ENCODE results near the gene MACROD1.

DNA sequence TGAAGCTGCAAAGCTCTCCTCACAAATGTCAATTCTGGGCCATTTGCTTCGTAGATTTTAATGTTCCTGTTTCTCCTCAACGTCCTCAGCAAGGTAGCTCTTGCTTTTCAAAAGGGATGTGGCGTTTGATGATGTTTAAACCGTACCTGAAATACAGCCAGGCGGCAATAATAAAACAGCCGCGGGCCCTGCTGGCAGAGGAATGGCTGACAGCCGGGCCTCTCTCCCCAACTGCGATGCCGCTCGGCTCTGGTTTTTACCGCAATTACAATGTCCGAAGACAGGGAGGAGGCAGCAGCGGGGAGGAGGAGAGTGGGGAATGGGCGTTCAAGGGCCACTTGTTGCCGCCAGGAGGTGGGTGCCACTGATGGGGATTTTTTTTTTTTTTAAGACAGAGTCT lies 27.5 kb downstream of the MACROD1 start:
- TF ChIP-seq TEAD4 (IDR thresholded peaks at IDR 0.05; ENCODE audit: low read length): no peak
- no peak for TF ChIP-seq TEAD4 (CRISPR knock-in tag; IDR thresholded peaks at IDR 0.05; ENCODE audit: borderline replicate concordance)
- TF ChIP-seq, protein P1, sequence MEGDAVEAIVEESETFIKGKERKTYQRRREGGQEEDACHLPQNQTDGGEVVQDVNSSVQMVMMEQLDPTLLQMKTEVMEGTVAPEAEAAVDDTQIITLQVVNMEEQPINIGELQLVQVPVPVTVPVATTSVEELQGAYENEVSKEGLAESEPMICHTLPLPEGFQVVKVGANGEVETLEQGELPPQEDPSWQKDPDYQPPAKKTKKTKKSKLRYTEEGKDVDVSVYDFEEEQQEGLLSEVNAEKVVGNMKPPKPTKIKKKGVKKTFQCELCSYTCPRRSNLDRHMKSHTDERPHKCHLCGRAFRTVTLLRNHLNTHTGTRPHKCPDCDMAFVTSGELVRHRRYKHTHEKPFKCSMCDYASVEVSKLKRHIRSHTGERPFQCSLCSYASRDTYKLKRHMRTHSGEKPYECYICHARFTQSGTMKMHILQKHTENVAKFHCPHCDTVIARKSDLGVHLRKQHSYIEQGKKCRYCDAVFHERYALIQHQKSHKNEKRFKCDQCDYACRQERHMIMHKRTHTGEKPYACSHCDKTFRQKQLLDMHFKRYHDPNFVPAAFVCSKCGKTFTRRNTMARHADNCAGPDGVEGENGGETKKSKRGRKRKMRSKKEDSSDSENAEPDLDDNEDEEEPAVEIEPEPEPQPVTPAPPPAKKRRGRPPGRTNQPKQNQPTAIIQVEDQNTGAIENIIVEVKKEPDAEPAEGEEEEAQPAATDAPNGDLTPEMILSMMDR (IDR thresholded peaks at IDR 0.05 in 2 of 3, conservative IDR thresholded peaks at IDR 0.05 in 1 of 3; ENCODE audit: insufficient read depth in 2 of 3, low read depth in 1 of 3, low read length in 3 of 3): no peak
- TF ChIP-seq BDP1 (IDR thresholded peaks at IDR 0.05; ENCODE audit: insufficient read depth, insufficient read length): no peak
- TF ChIP-seq BACH1 (tag; IDR thresholded peaks at IDR 0.05): no peak
- no peak for TF ChIP-seq ZNF121 (CRISPR knock-in tag; conservative IDR thresholded peaks at IDR 0.05)
